Measurements from ENCODE around the gene ELF5.

ELF5 gene

DNA sequence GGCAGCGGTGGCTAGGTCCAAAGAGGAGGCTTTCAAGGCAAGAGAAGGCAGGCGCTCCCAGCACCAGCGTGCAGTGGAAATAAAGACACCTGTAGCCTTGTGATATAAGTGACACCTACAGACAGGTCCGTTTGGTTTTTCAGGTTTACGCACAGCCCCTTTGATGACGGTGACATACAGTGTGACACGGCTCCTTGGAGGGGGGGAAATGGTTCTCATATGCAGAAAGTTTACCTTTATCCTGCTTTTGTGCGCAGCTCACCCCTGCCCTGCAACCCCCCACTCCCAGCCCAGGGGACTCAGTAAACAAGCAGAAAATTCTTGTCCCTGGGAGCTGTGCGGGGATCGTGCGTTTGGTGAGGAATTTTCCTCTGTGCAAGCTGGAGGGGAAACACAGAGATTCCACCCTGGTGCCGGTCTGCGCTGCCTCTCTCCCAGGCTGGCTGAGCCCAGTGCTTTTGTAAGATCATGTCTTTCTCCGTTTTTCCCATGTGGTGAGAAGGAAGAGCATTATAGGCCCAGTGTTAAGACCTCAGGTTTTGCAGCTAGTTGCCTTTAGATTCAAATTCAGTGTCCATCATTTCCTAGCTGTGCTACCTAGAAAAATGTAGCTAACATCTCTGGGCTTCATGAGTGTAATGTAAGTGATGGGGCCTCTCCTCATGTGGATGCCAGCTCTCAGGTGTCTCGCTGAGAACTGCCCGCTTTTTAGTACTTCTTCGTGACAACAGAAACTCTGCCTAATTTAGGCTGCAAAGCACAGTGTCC, at the start of gene ELF5:
Gene ELF5 (minus strand): TSS at position 113 of the 768 bp plus-strand sequence. CDS start 8,045 bp downstream, outside the sequence.
- Histone ChIP-seq H3K27me3 (ENCODE audit: low read length) (no peaks in the 10 kb centered on the region), H3K9me3 (ENCODE audit: insufficient read depth, low read length) (no peaks in the 10 kb centered on the region), H3K9me2 (replicated peaks; ENCODE audit: insufficient read depth, low read length) (no peaks in the 10 kb centered on the region), H3K79me2 (ENCODE audit: insufficient read depth, low read length) (no peaks in the 10 kb centered on the region), H3F3A (ENCODE audit: insufficient read depth) (no peaks in the 10 kb centered on the region), H3K4me3 (ENCODE audit: insufficient read depth, low read length, poor library complexity, severe bottlenecking) (no peak within 1 kb of the TSS), H2AFZ (ENCODE audit: low read depth, low read length, severe bottlenecking) (no peak within 1 kb of the TSS), H3K36me3 (ENCODE audit: low read length) (no peaks in the 10 kb centered on the region), H4K20me1 (ENCODE audit: low read depth, low read length) (no peaks in the 10 kb centered on the region), H3K9ac (ENCODE audit: low read length) (no peak within 1 kb of the TSS), H3K27ac (ENCODE audit: low read depth, low read length) (no peak within 1 kb of the TSS), H3K4me2 (ENCODE audit: low read depth, low read length, poor library complexity, severe bottlenecking) (no peak within 1 kb of the TSS)
- TF ChIP-seq EZH2phosphoT487 (conservative IDR thresholded peaks at IDR 0.05; ENCODE audit: low read length) (no peak), CTCF (IDR thresholded peaks at IDR 0.05; ENCODE audit: insufficient read depth, low read length, poor library complexity, severe bottlenecking) (no peak)

- no peak overlapping the region for H3K4me2 ChIP-seq (ENCODE audit: low read depth, low read length, poor library complexity, severe bottlenecking)
- H3F3A ChIP-seq (ENCODE audit: insufficient read depth): no peaks in the 10 kb centered on the region
- TF ChIP-seq CTCF (IDR thresholded peaks at IDR 0.05; ENCODE audit: insufficient read depth, low read length, poor library complexity, severe bottlenecking) (no peak), EZH2phosphoT487 (conservative IDR thresholded peaks at IDR 0.05; ENCODE audit: low read length) (no peak)
- no peak overlapping the region for H3K4me3 ChIP-seq (ENCODE audit: insufficient read depth, low read length, poor library complexity, severe bottlenecking)
- H3K27me3 ChIP-seq (ENCODE audit: low read length): no peaks in the 10 kb centered on the region
- no peak overlapping the region for H3K9ac ChIP-seq (ENCODE audit: low read length)
- H3K9me2 ChIP-seq (replicated peaks; ENCODE audit: insufficient read depth, low read length): no peaks in the 10 kb centered on the region; the same call in 1 of the 2 replicates
- no peaks in the 10 kb centered on the region for H3K79me2 ChIP-seq (ENCODE audit: insufficient read depth, low read length)
- no peak overlapping the region for H3K27ac ChIP-seq (ENCODE audit: low read depth, low read length)
- H3K36me3 ChIP-seq (ENCODE audit: low read length): no peaks in the 10 kb centered on the region
- no peak overlapping the region for H2AFZ ChIP-seq (ENCODE audit: low read depth, low read length, severe bottlenecking)
- H3K9me3 ChIP-seq (ENCODE audit: insufficient read depth, low read length): no peaks in the 10 kb centered on the region
- no peaks in the 10 kb centered on the region for H4K20me1 ChIP-seq (ENCODE audit: low read depth, low read length)
These were observed 49.4 kb upstream of the ELF5 start for GRCh38 chr11:34562976-34563375.

- Histone ChIP-seq H2AFZ (ENCODE audit: low read depth, low read length, severe bottlenecking) (no peak overlapping the region), H4K20me1 (ENCODE audit: low read depth, low read length) (no peaks in the 10 kb centered on the region), H3K4me3 (ENCODE audit: insufficient read depth, low read length, poor library complexity, severe bottlenecking) (no peak overlapping the region), H3K27ac (ENCODE audit: low read depth, low read length) (no peak overlapping the region), H3K9me2 (replicated peaks; ENCODE audit: insufficient read depth, low read length) (no peaks in the 10 kb centered on the region; the same call in 1 of the 2 replicates), H3K27me3 (ENCODE audit: low read length) (no peaks in the 10 kb centered on the region), H3K79me2 (ENCODE audit: insufficient read depth, low read length) (no peaks in the 10 kb centered on the region), H3K9ac (ENCODE audit: low read length) (no peak overlapping the region), H3F3A (ENCODE audit: insufficient read depth) (no peaks in the 10 kb centered on the region), H3K36me3 (ENCODE audit: low read length) (no peaks in the 10 kb centered on the region), H3K4me2 (ENCODE audit: low read depth, low read length, poor library complexity, severe bottlenecking) (no peak overlapping the region), H3K9me3 (ENCODE audit: insufficient read depth, low read length) (no peaks in the 10 kb centered on the region)
- TF ChIP-seq EZH2phosphoT487 (conservative IDR thresholded peaks at IDR 0.05; ENCODE audit: low read length) (no peak), CTCF (IDR thresholded peaks at IDR 0.05; ENCODE audit: insufficient read depth, low read length, poor library complexity, severe bottlenecking) (no peak)
These were observed 46.9 kb upstream of the ELF5 start for GRCh38 chr11:34560511-34560910.
